GM18526 (cell line): ENCODE data around the gene KCNMA1.

ENCODE experiments used
- POLR2A ChIP-seq: IDR thresholded peaks from 3 replicates; pipeline ENCODE4 v1.6.1; 2011; ENCODE audit not compliant: insufficient read length; ENCODE audit errors: extremely low read depth

Gene KCNMA1

DNA sequence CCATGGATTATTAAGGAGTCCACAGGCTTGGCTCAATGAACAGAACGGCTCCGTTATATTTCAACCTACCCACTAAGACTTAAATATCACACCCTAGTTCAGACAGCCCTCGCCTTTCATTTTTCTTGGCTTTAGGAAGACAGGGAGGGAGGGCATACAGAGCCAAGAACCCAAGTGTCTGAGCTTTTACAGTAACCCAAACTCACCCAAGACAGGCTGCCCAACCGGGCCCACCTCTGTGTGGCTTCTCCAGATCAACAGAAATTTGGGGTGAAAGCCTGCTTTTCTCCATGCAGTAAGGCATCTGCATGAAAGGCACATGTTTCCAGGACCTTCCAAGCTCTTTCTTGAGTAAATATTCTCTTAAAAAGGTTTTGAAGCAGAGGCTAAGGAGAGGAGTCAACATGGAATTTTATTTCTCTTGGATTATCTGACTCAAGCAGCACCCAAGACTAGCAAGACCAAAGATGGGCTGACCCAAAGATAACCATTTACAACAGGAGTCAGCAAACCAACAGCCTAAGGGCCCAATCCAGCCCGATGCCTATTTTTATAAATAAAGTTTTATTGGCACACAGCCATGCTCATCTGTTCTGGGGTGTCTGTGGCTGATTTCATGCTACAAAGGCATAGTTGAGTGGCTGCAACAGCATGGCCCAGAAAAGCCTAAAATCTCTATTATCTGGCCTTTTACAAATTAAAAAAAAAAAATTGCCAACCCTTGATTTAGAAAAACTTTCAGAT, 90.1 kb downstream of the KCNMA1 start:
- TF ChIP-seq POLR2A: no peak

DNA sequence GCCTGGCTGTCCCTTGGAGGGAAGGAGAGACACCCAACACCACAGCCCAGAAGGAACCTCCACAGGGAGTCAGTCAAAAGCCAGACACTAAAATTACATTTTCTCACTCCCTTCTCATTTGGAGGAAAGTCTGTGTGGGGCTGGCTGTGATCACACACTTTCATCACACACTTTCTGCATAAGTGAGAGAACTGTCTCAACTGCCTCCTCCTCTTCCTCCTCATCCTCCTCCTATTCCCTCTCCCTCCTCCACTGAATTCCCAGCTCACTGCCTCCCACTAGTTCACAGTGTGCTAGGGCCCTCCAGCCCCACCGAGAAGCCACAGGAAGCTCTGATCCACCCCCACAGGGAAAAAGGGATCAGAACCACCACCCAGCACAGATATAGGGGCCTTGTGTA, 91.6 kb downstream of the KCNMA1 start:
- TF ChIP-seq POLR2A: no peak

DNA sequence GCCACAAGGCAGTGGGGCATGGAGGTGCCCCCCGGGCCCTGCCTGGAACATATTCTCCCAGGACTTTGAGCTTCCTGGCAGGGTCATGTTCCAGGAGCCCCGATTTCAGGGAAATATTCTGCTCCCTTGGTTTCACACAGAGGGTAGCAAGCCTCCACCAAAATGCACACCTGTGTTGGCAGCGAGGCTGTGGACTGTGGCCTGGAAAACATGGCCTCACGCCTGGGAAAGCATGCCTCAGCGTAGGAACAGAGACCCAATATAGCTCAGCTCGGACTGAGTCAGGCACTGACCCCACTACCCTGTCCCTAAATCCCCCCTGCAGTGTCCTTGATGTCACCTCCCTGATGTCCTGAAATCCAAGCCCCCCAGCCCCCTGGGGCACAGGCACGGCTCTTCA, 92.0 kb downstream of the KCNMA1 start:
- TF ChIP-seq POLR2A: no peak

DNA sequence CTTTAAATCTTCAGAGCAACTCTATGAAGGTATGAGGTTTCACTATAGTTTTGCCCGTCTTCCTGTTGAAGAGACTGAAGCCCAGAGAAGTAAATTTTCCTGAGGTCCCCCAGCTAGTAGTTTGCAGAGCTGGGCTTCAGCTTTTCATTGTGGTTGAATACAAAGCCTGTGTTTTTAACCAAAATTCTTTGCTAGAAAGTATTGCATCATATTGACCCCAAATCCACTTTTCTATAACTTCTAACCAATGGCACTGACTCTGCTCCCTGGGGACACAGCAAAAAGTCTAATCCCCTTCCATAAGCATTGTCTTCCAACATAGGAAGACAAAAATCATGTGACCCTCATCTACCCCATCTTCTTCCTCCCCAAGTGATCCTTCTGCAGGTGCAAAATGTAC, 93.0 kb downstream of the KCNMA1 start:
- no peak for TF ChIP-seq POLR2A

DNA sequence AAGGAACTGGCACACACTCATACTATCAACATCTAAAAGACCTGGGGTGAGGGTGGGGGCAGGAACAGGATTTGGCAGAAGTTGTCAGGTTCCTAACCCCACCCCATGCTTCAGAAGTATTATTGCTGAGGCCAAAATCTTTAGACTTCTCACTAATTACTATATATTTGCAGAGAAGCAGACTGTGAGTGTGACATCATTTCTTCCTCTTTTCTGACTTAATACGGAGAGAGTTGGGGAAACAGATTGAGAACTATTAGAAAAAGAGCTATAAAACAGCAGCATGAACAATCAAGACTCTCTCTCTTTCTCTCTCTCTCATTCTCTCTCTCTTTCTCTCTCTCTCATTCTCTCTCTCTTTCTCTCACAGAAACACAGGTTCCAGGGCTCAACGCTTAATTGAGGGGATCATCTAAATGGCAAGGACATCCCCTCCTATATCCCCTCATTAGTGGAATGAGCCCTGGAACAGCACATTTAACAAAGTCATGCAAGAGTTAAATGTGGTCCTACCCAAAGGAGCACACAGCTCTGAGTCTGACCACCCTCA, 94.8 kb downstream of the KCNMA1 start:
- TF ChIP-seq POLR2A: no peak

DNA sequence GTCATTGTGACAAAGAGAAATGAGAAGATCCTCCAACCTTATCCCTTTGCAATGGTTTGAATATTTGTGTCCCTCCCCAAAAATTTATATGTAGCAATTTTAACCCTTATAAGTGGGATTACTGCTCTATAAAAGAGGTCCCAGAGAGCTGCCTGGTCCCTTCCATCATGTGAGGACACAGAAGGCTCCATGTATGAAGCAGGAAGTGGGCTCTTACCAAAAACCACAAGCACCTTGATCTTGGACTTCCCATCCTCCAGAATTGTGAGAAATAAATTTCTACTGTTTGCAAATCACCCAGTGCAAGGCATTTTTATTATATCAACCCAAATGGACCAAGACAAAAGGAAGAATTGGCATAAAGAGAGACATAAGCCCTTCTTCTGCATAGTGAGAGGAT, 95.7 kb downstream of the KCNMA1 start:
- TF ChIP-seq POLR2A: no peak

DNA sequence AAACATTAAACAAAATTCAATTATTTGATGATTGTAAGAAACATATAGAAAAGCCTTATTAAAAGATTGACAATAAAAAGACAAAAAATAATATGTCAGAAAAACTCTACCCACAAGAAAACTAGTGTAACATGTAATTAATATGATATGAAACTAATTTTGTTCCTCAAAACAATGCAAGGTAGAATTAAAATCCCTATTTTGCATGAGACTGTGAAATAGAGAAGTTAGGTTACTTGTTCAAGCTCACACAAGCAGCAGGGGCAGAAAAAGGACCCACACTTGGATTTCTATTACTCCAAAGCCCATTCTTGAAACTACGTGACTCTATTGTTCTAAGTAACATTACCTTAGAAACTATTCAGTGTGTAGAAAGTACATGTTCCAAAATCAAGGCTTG, 96.4 kb downstream of the KCNMA1 start:
- no peak for TF ChIP-seq POLR2A

DNA sequence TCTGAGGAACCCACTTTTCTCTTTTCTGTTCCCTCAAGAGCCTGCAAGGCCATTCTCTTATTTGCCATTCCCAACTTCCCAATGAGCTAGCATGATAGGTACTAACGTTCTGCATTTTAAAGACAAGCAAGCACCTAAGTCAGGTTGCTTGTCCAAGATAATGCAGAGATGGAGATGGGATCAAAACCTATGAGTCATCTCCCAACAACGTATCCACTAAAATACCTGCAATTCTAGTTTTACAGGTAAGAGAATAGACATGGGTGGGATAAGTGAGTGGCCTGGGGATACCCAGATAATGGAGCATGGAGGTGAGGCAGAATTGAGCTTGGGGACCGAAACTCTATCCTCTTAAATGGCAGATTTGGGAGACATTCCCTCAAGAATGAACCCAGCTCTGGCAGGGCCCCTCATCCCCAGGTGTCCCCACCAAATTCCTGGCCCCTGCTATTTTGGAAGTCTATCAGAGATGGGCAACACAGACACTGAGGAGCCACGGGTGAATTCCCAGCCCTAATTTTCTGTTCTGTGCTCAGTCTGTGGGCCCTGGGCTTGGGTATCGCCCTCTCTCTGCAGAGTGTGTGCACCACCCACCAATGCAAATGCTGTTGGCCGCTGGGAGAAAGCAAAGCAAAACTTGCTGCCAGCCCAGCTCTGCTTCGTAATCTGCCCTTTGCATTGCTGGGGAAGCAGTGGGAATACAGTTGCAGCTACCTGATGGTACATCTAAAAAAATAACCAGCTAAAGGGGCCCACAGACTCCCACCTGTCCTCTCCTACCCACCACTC, 98.3 kb downstream of the KCNMA1 start:
- no peak for TF ChIP-seq POLR2A

DNA sequence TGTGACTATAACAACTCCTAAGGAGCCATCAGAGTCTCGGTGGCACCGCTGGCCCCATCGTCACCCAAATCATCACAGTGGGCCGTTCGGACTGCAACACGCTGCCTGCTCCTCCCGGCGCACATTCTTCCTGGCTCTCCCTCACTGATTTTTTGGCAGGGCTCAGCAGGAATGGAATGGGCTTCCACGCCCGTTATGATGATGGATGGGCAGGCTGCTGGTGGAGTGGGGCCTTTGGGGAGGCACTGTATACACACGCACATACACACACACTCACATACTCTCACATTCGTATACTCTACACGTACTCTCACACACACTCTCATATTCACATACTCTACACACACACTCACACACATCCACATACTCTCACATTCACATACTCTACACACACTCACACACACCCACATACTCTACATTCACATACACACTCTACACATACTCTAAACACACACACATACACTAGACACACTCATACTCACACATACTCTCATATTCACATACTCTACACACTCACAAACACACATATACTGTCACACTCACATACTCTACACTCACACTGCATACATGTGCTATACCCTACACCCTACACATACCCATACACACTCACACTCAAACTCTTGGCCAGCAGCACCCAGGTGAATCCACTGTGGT, 99.8 kb downstream of the KCNMA1 start:
- TF ChIP-seq POLR2A: no peak

DNA sequence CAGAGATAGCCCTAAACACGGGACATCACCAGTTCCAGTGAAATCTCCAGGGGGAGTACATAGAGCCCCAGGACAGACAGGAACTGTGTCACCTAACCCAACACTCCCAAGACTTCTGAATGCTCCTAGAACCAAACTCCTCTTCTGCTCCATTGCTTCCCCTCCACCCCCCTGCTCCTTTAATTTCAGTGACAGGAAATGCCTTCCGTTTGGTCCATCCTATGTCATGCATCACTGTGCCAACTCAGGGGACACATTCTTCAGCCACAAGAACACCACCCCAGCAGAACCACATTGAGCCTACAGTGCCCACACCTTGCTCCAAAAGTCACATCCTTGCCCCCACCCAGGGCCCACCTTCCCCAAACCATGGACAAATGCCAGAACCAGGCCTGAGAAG, 100.5 kb downstream of the KCNMA1 start:
- TF ChIP-seq POLR2A: no peak

DNA sequence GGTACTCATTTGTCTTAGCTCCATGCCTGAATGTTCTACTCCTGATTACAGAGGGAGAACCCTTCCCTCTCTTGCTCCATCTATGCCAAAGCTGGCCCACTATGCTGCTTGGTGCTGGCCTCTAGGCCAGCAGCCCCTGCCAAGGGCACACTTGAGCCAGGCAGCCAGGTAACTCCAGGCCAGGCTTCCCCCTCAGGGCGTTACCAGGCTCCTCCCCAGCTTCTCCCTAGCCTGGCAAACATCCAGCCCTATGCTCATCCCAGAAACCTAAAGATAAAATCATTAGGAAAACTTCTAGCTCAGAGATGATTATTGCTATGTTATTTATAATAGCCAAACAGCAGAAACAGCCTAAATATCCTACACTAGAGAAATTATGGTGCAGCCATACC, 103.7 kb downstream of the KCNMA1 start:
- no peak for TF ChIP-seq POLR2A

DNA sequence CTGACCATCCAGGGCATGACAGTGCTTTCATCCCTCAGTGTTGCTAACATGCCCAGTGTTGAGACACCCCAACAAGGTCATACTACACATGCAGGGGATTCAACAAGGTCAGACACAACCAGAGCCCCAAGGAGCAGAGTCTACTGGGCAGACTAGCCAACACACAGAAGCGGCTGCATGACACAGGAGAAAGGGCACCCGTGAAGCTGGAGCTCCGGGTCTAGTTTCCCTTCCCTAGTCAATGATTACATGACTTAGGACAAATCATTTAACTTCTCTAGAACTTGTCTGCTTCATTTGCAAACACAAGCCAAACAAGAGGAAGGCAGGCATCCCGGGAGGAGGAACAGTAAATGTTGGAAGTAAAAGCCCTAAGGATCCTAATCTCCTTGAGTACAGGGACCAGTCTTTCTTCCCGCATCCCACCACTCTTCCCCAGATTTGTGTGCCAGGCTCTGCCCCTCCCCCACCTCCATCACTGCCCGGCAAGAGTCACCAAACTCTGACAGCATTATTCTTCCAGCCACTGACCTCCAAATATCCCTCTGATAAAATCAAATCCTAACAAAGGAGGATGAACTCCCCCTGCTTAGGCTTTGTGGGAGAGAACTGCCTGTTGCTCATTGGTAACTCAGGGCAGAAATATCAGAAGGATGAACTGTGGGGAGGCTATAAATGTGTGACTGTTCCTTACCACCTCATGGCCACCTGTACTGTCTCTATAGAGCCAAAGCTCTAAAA, 104.3 kb downstream of the KCNMA1 start:
- TF ChIP-seq POLR2A: no peak

DNA sequence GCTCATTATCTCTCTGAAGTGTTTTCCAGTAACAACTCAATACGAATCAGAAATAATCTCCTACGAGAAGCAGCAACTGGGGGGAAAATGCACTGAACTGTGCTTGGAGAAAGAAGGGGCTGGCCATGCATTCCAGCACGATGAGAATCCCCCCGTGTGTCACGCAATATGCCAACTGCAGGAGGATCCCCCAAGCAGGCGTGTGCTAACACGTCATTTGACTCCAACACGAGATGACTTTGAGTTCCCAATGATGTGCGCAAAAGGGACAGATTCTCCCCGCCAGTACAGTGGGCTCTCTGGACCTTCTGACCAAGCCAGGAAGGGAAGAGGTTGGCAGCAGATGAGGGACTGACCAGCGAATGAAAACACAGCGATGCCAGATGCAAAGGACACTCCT, 105.5 kb downstream of the KCNMA1 start:
- no peak for TF ChIP-seq POLR2A

DNA sequence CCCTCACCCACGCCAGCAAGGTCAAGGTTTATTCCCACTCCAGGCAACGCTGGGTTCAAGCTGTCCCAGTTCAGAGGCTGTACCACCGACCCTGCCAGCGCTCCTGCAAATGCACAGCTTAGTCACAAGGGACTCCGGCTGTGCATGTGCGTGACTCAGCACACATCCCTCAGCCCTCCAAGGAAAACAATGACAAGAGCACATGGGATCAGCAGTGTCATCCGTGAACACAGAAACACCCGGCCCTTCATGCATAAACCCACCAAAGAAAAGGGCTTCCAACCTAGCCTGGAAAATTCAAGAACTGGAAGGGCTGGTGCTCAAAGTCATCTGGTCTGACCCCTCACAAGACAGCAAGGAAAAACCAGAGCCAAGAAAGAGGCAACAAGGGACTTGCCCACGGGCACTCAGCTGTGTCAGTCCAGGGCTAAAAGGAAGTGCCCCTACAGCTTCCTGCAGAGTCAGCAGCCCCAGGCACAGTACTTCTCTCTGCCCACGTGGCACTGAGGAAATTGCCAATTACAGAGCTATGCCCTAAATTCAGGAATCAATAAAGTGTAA, 106.1 kb downstream of the KCNMA1 start:
- TF ChIP-seq POLR2A: no peak

DNA sequence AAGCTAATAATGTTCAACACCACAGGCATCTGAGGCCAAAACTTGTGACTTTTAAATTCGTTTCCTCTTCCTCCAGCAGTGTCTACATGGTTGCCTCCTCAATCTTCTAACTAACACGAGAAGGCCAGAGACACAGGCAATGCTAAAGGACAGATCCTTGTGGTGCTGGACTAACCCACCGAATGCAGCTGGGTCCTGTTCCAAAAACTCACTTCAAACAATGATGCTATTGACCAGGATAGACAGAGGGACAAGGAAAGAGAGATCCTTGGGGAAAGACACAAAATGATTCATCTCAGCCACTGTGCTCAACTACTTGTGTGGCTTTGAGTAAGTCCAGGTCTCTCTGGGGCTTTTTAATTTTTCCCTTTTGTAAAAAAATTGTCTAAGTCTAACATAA, 107.6 kb downstream of the KCNMA1 start:
- TF ChIP-seq POLR2A: no peak
